ENCODE results near the gene PGLYRP2.
A peak's percentile ranks its signal among the peaks of the same experiment; 100 is the strongest.

Gene PGLYRP2

GRCh38 chr19:15424692-15425272 lies 54.5 kb downstream of the PGLYRP2 start:
- DNase-seq (ENCODE audit: low spot score), result no peak

- no peak for DNase-seq (ENCODE audit: low spot score)
These were observed 55.2 kb downstream of the PGLYRP2 start for GRCh38 chr19:15424121-15424520.

GRCh38 chr19:15423130-15423529 lies 56.2 kb downstream of the PGLYRP2 start:
- DNase-seq (ENCODE audit: low spot score), result no peak

GRCh38 chr19:15422296-15423075 lies 56.8 kb downstream of the PGLYRP2 start:
- no peak for DNase-seq (ENCODE audit: low spot score)

- DNase-seq (ENCODE audit: low spot score), result no peak
These were observed 57.5 kb downstream of the PGLYRP2 start for GRCh38 chr19:15421721-15422260.

GRCh38 chr19:15421136-15421695 lies 58.1 kb downstream of the PGLYRP2 start:
- no peak for DNase-seq (ENCODE audit: low spot score)

GRCh38 chr19:15419413-15420025 lies 59.8 kb downstream of the PGLYRP2 start:
- DNase-seq (ENCODE audit: low spot score), result peak; percentile 42
